Activated gamma-delta T cell treated with Interleukin-2 at 50 U/mL for 16 hours (primary cell): Measurements from ENCODE around the gene CPPED1.

Source experiments
- DNase-seq: peaks from one replicate; pipeline ENCODE4 v3.0.0-alpha.2; 2020

Gene CPPED1

DNA sequence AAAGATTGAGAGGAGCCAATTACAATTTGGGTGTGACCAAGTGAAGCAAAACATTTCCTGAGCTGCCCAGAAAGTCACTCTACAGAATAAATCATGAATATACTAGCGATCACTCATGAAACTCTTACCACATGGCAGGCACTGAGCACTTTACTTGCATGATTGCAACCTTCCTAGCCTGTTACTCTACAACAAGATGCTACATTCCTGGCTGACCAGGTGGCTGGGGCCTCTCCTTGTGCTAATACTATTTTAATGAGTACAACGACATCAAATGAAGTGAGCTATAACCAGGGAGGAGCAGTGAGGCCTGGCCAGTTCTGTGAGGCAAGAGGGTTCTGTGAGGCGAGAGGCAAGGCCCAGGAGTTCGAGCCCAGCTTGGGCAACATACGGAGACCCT, 75.2 kb downstream of the CPPED1 start:
- DNase-seq, result no peak

- DNase-seq, result no peak
Observed at GRCh38 chr16:12724226-12724625, 79.5 kb downstream of the CPPED1 start.

GRCh38 chr16:12723681-12724080, 80.0 kb downstream of the CPPED1 start:
- DNase-seq, result no peak

- no peak for DNase-seq
Observed at GRCh38 chr16:12721841-12722421, 81.8 kb downstream of the CPPED1 start.

GRCh38 chr16:12719972-12720371, 83.7 kb downstream of the CPPED1 start:
- DNase-seq, result no peak

DNA sequence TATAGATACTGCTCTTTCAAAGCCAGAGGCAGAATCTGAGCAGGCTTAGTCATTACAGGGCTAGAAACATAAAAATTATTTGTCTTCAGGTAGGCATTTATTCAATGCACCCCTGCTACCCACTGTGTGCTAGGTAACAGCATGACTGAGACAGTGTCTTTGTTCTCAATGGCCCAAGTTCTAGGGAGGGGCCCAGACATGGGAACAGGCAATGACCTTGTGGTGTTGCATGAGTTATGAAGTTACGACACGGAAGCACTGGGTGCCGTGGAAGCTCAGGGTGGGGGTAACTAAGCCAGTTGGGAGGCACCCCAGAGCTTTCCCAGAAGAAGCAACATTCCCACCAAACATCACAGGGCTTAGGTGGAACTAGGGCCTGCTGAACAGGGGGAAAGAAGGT, 87.0 kb downstream of the CPPED1 start:
- no peak for DNase-seq

GRCh38 chr16:12709807-12710206, 93.9 kb downstream of the CPPED1 start:
- no peak for DNase-seq

GRCh38 chr16:12708266-12708665, 95.4 kb downstream of the CPPED1 start:
- DNase-seq, result no peak

GRCh38 chr16:12706628-12707027, 97.1 kb downstream of the CPPED1 start:
- no peak for DNase-seq

DNA sequence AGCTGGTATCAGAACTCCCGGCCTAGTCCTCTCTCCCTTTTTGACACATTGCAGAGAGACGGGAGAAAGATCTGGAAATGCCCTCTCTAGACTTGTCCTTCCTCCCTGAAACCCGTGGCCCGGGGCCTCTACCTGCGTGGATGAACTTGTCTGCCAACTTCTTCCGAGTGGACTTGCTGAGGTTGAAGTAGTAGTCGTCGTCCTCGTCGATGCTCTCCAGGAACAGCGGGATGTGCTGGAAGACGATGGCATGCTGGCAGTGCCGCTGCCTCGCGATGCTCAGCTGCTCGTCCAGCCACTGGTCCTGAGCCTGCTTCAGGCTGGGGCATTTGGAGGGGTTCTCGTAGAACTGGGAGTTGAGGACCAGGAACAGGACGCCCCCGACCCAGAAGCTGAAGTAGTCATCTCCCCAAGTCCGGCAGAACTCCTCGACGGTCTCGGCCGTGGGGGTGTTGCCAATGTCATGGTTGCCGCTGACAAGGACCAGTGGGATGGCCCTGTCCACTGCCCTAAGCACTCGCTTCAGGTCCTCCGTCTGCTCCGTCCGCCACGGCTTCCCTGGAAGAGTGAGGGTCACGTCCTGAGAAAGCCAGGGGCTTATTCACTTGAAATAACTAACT, 99.1 kb downstream of the CPPED1 start:
- no peak for DNase-seq

GRCh38 chr16:12703935-12704334, 99.8 kb downstream of the CPPED1 start:
- DNase-seq, result no peak

DNA sequence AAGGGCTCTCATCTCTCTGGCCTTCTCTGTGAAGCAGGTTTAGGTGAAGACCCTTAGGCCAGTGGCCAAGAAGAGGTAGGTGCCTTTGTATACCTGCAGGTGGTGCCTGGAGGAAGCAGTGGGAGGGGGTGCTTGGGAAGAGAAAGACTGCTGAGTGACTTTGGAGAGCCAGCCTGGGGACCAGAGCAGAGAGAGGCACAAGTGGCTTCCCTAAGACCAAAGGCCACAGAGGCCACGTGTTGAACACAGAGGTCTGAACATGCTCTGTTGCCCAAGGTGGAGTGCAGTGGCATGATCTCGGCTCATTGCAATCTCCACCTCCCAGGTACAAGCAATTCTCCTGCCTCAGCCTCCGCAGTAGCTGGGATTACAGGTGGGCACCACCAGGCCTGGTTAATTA, 103.5 kb downstream of the CPPED1 start:
- no peak for DNase-seq

DNA sequence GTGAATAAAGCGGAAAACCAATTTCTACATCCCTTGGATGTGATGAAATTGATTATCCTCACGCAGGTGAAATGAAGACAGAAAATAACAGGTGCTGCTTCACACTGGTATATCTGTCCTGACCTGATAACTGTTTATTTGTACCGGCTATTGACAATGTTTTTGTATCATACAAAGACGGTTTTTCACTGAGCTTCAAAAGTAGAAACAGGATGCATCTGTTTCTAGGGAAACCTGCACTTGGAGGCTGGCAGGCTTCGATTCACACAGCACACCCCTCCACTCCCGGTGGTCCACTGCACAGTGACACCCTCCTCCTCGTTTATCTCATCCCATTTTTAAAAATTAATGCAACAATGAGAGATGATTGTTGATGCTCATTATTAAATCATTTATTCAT, 104.5 kb downstream of the CPPED1 start:
- DNase-seq, result no peak

DNA sequence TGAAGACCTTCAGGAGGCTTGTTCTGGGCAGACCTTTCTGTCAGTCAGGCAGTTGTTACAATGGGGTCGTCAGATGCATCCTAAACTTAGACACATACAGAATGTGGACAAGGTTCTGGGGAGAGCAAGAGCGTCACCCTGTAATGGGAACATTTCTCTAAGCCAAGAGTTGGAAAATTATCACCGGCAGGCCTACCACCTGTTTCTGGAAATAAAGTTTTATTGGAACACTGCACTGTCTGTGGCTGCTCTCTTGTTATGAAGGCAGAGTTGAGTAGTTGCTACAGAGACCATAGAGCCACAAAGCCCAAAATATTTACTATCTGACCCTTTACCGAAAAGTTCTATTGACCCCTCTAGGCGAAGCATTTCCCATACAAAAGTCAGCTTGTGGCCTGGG, 106.2 kb downstream of the CPPED1 start:
- DNase-seq, result no peak

GRCh38 chr16:12695454-12695853, 108.2 kb downstream of the CPPED1 start:
- DNase-seq, result no peak

DNA sequence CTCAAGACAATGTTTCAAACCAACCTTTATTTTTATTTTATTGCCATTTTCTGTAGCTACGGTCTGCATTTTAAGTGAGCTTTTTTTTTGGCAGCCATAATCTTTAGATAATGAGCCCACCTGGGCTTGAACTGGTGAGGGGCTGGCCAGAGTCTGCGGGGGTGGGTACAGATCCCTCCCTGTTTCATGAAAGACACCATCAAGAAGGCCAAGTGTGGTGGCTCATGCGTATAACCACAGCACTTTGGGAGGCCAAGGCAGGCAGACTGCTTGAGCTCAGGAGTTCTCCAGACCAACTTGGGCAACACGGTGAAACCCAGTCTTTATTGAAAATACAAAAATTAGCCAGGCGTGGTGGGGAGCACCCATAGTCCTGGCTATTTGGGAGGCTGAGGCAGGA, 113.7 kb downstream of the CPPED1 start:
- no peak for DNase-seq

DNA sequence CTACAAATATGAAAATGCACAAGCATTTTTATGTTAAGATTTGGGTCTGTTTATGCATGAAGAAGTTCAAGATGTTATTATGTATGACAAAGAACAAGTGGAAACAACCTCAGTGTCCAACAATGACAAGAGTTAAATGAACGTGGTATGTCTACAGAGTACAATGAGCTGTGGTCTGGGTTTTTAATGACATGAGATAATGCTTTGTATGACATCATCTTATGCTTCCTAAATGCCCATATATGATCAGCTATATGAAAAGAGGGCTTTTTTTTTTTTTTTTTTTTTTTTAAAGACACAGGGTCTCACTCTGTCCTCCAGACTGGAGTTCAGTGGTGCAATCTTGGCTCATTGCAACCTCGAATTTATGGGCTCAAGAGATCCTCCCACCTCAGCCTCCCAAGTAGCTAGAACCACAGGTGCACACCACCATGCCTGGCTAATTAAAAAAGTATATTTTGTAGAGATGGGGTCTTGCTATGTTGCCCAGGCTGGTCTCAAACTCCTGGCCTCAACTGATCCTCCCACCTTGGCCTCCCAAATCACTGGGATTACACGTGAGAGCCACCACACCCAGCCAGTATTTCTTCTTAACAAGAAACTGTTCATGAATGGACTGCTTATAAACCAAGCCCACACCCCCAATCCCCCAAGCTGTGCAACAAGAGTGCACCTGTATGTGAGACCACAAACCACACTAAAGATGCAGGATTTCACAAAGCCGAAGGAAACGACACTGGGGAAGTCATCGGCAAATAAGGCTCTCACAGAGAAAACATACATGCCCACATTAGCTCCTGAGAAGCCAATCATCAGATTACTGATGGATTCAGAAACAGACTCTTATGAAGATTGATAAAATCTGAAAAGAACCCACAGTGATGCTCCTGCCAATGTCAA, 114.5 kb downstream of the CPPED1 start:
- DNase-seq, result no peak

GRCh38 chr16:12685806-12686205, 117.9 kb downstream of the CPPED1 start:
- DNase-seq, result no peak

DNA sequence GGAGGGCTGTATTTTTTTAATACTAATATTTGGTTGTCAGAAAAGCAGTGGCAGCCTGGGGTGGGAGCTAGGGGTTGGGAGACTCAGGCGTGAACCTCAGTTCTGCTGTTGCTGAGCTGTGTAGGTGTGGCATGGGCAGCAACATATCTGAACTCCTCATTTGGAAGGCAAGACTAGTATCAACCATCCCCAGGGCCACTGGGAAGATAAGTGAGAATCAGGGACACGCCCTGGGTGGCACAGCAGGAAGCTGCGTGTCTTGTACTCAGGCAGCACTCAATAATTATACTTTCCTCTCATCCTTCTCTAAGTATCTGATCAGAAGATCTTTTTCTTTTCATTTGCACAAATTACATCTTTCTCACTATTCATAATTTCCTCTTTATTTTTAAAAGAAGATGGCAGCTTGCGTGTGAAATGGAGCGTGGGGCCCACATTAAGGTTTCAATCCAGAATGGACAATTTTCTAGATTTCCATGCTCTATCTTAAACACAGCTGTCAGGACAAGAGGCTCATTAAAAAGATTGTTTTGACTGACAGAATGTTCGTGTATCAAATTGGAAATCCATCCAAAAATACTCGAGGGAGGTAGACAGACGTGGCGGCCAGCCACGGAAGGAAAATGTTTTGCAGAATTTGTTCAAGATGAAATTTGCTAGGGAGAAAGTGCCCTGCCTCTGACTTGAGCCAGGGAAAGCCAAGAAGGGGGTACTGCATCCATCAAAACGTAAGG, 121.1 kb downstream of the CPPED1 start:
- DNase-seq, result no peak

DNA sequence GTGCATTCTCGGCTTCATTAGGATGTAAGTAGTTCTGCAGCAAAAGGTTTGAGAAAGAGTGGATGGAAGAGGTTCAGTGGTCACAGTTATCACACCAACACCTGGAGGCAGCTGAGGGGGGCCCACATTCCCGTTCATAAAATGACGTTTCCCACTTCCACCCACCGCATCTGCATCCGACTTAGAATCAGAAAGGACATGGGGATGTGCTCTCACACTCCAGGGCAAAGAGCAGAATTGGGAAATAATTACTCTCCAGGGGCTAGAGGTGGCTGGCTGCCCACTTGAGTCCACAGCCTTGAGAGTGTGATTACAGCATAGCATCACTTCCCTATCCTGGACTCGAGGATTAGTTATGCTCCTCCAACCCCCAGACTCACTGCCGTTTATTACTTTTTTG, 122.0 kb downstream of the CPPED1 start:
- no peak for DNase-seq

- DNase-seq, result no peak
Observed at GRCh38 chr16:12680531-12680930, 123.2 kb downstream of the CPPED1 start.

- DNase-seq, result no peak
Observed at GRCh38 chr16:12679660-12680272, 123.9 kb downstream of the CPPED1 start.

GRCh38 chr16:12678983-12679382, 124.7 kb downstream of the CPPED1 start:
- no peak for DNase-seq
